SK-N-SH (cell line): ENCODE measurements around the gene VPS13C. TPM values are rescaled to one million over a fixed set of nuclear protein-coding genes. Genes with fewer than 3 reads are reported as not detected.

ENCODE experiments used
- CTCF ChIA-PET: fragments of 300-600, 350-600 bp; formaldehyde crosslinking; extraction: SDS; loops from one replicate; lab custom pipeline; 2021; lab: Yijun Ruan, JAX
- POLR2A ChIA-PET: fragments of 350-600 bp; sonication (Branson Sonifier 250); formaldehyde crosslinking; extraction: SDS; loops from one replicate; lab custom pipeline; 2020; ENCODE audit warnings: antibody characterized with exemption, inconsistent platforms; lab: Yijun Ruan, JAX
- DNase-seq: peaks from one replicate; pipeline ENCODE4 v3.0.0; 2012
- H2AFZ ChIP-seq: fragments of 200-600 bp; sonication (generic); 2 replicates; pipeline ENCODE4 v1.8.1; 2016; ENCODE audit warnings: antibody characterized with exemption, mild to moderate bottlenecking, low read depth
- H3F3A ChIP-seq: fragments of 200-600 bp; sonication (generic); replicated peaks from 2 replicates; pipeline ENCODE3; 2016; ENCODE audit warnings: antibody characterized with exemption, mild to moderate bottlenecking; ENCODE audit not compliant: insufficient read depth
- H3K27ac ChIP-seq, 2 experiments: fragments of 200-500 bp in 1 of 2; fragments of 200-600 bp in 1 of 2; sonication (Bioruptor generic) in 1 of 2; sonication (generic), shearing (Covaris generic) in 1 of 2; 2 replicates each; pipeline versions ENCODE4 v1.5.1 to v1.6.1; 2014 to 2016; ENCODE audit warnings: low read depth in 2 of 2, inconsistent platforms in 1 of 2, low read length in 1 of 2, mild to moderate bottlenecking in 1 of 2, mixed read lengths in 1 of 2
- H3K27me3 ChIP-seq: fragments of 200-600 bp; sonication (generic), shearing (Covaris generic); 2 replicates; pipeline ENCODE4 v1.6.1; 2016; ENCODE audit warnings: mixed run types; ENCODE audit not compliant: insufficient read depth
- H3K36me3 ChIP-seq, 2 experiments: fragments of 200-500 bp in 1 of 2; fragments of 200-600 bp in 1 of 2; sonication (Bioruptor generic) in 1 of 2; sonication (generic) in 1 of 2; replicated peaks in 1 of 2; 2 replicates each; pipeline versions ENCODE3 to v1.5.1; 2014 to 2016; ENCODE audit warnings: low read length in 1 of 2, mild to moderate bottlenecking in 1 of 2; ENCODE audit not compliant: insufficient read depth in 2 of 2, control insufficient read depth in 1 of 2
- H3K4me1 ChIP-seq, 2 experiments: fragments of 200-500 bp in 1 of 2; fragments of 200-600 bp in 1 of 2; sonication (Bioruptor generic) in 1 of 2; sonication (generic), shearing (Covaris generic) in 1 of 2; 2 replicates each; pipeline versions ENCODE4 v1.5.1 to v1.6.1; 2014 to 2016; ENCODE audit warnings: low read depth in 1 of 2, low read length in 1 of 2, mixed run types in 1 of 2; ENCODE audit not compliant: insufficient read depth in 2 of 2, control insufficient read depth in 1 of 2
- H3K4me2 ChIP-seq: fragments of 200-600 bp; sonication (generic), shearing (Covaris generic); 2 replicates; pipeline ENCODE4 v1.6.1; 2017; ENCODE audit warnings: mixed run types
- H3K4me3 ChIP-seq, 2 experiments: fragments of 200-500 bp in 1 of 2; fragments of 200-600 bp in 1 of 2; sonication (Bioruptor generic) in 1 of 2; sonication (generic), shearing (Covaris generic) in 1 of 2; 2 replicates each; pipeline versions ENCODE4 v1.5.1 to v1.8.1; 2014 to 2016; ENCODE audit warnings: low read depth in 2 of 2, inconsistent platforms in 1 of 2, low read length in 1 of 2, mild to moderate bottlenecking in 1 of 2, mixed read lengths in 1 of 2, moderate library complexity in 1 of 2
- H3K79me2 ChIP-seq: fragments of 200-600 bp; sonication (generic); 2 replicates; pipeline ENCODE4 v1.8.1; 2017; ENCODE audit warnings: mild to moderate bottlenecking; ENCODE audit not compliant: insufficient read depth
- H3K9ac ChIP-seq: fragments of 200-600 bp; sonication (generic); 2 replicates; pipeline ENCODE4 v1.6.1; 2017; ENCODE audit warnings: mixed run types
- H3K9me2 ChIP-seq: fragments of 200-600 bp; sonication (generic); 2 replicates; pipeline ENCODE4 v1.6.1; 2017; ENCODE audit warnings: mixed run types
- H3K9me3 ChIP-seq: fragments of 200-600 bp; sonication (generic); 2 replicates; pipeline ENCODE4 v1.6.1; 2017; ENCODE audit warnings: mixed run types, mild to moderate bottlenecking, moderate library complexity
- H4K20me1 ChIP-seq: fragments of 200-600 bp; sonication (generic); 2 replicates; pipeline ENCODE4 v1.6.1; 2017; ENCODE audit warnings: mild to moderate bottlenecking, mixed run types; ENCODE audit not compliant: insufficient read depth
- ELF1 ChIP-seq: IDR thresholded peaks from 2 replicates; pipeline ENCODE4 v1.4.0; 2012
- FOSL2 ChIP-seq: IDR thresholded peaks from 2 replicates; pipeline ENCODE4 v1.4.0; 2012; ENCODE audit warnings: low read depth, mild to moderate bottlenecking, moderate library complexity, borderline replicate concordance
- FOXJ3 ChIP-seq: sonication (generic); formaldehyde crosslinking; IDR thresholded peaks from 2 replicates; pipeline ENCODE4 v1.5.1; 2020; ENCODE audit warnings: mild to moderate bottlenecking, missing genetic modification reagents
- FOXM1 ChIP-seq: IDR thresholded peaks from 2 replicates; pipeline ENCODE4 v1.4.0; 2012; ENCODE audit warnings: low read depth, mild to moderate bottlenecking
- MAX ChIP-seq: IDR thresholded peaks from 2 replicates; pipeline ENCODE4 v1.4.0; 2012; ENCODE audit warnings: low read depth
- MEF2A ChIP-seq: IDR thresholded peaks from 2 replicates; pipeline ENCODE4 v1.4.0; 2012; ENCODE audit warnings: low read depth, borderline replicate concordance
- NFIC ChIP-seq: IDR thresholded peaks from 2 replicates; pipeline ENCODE4 v1.4.0; 2012; ENCODE audit warnings: borderline replicate concordance
- POLR2AphosphoS5 ChIP-seq: IDR thresholded peaks from 2 replicates; pipeline ENCODE4 v1.6.1; 2012; ENCODE audit warnings: low read depth, low read length
- RAD21 ChIP-seq: IDR thresholded peaks from 2 replicates; pipeline ENCODE4 v1.6.1; 2012; ENCODE audit warnings: mild to moderate bottlenecking, low read length
- RCOR1 ChIP-seq: fragments of 150-350 bp; IDR thresholded peaks from 2 replicates; pipeline ENCODE4 v1.6.1; 2017; ENCODE audit warnings: antibody characterized with exemption, low read length
- RXRA ChIP-seq: IDR thresholded peaks from 2 replicates; pipeline ENCODE4 v1.4.0; 2012; ENCODE audit warnings: low read depth, mild to moderate bottlenecking, borderline replicate concordance
- SMC3 ChIP-seq: IDR thresholded peaks from 2 replicates; pipeline ENCODE4 v1.6.1; 2012; ENCODE audit warnings: low read depth, low read length, improper control_type of control experiment
- TAF1 ChIP-seq: IDR thresholded peaks from 2 replicates; pipeline ENCODE4 v1.6.1; 2012; ENCODE audit warnings: low read depth, mild to moderate bottlenecking, low read length, moderate library complexity, borderline replicate concordance
- TCF12 ChIP-seq: IDR thresholded peaks from 2 replicates; pipeline ENCODE4 v1.4.0; 2012
- YY1 ChIP-seq: IDR thresholded peaks from 2 replicates; pipeline ENCODE4 v1.4.0; 2012; ENCODE audit warnings: low read depth, mild to moderate bottlenecking
- WGBS: methylation state at CpG from one replicate; pipeline ENCODE4 v1.1.6; 2017; ENCODE audit warnings: low lambda C conversion rate; 5-methylcytosine and 5-hydroxymethylcytosine counted together
- polyA plus RNA-seq, 3 experiments: library from polyadenylated mRNA; depleted of rRNA; stranded (reverse); fragments of >200 nt; gene quantifications; 2 replicates each; pipeline ENCODE4 v1.2.3, GENCODE V29; 2012
- TF ChIP-seq, protein P1 (sequence below): fragments of 150-350 bp; IDR thresholded peaks from 2 replicates; pipeline ENCODE4 v1.6.1; 2016; ENCODE audit warnings: mild to moderate bottlenecking, low read depth, low read length
- TF ChIP-seq, protein P2 (sequence below): IDR thresholded peaks from 2 replicates; pipeline ENCODE4; 2012
- TF ChIP-seq, protein P3 (sequence below): IDR thresholded peaks from 2 replicates; pipeline ENCODE4 v1.4.0; 2012; ENCODE audit warnings: low read depth, borderline replicate concordance

The VPS13C gene
- polyA plus RNA-seq, 1 of the 3 experiments (the other 2 are of a cell fraction), result 5.7 TPM

- no peak for TF ChIP-seq TAF1
- TF ChIP-seq, all 33 proteins: peak for 0
Observed at GRCh38 chr15:61892140-61892539, 168.1 kb downstream of the VPS13C start (continued).

- DNase-seq, result peak; percentile 5
- Histone ChIP-seq H3K9ac (no peak overlapping the region), H3F3A (no peaks in the 10 kb centered on the region), H2AFZ (no peak overlapping the region), H3K9me3 (no peaks in the 10 kb centered on the region), H3K27ac (no peak overlapping the region)
- 77% methylated on average over 2 of the region's 2 CpGs for WGBS
- TF ChIP-seq RXRA (no peak), FOSL2 (no peak), ELF1 (no peak), TCF12 (no peak), RAD21 (no peak), FOXJ3 (CRISPR knock-in tag) (no peak), POLR2AphosphoS5 (no peak), SMC3 (no peak), YY1 (no peak), FOXM1 (no peak), MAX (no peak), RCOR1 (no peak), NFIC (no peak), MEF2A (no peak)
- TF ChIP-seq, protein P1, sequence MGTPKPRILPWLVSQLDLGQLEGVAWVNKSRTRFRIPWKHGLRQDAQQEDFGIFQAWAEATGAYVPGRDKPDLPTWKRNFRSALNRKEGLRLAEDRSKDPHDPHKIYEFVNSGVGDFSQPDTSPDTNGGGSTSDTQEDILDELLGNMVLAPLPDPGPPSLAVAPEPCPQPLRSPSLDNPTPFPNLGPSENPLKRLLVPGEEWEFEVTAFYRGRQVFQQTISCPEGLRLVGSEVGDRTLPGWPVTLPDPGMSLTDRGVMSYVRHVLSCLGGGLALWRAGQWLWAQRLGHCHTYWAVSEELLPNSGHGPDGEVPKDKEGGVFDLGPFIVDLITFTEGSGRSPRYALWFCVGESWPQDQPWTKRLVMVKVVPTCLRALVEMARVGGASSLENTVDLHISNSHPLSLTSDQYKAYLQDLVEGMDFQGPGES, result no peak
- TF ChIP-seq, protein P2, sequence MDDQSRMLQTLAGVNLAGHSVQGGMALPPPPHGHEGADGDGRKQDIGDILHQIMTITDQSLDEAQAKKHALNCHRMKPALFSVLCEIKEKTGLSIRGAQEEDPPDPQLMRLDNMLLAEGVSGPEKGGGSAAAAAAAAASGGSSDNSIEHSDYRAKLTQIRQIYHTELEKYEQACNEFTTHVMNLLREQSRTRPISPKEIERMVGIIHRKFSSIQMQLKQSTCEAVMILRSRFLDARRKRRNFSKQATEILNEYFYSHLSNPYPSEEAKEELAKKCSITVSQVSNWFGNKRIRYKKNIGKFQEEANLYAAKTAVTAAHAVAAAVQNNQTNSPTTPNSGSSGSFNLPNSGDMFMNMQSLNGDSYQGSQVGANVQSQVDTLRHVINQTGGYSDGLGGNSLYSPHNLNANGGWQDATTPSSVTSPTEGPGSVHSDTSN, result no peak
- TF ChIP-seq, protein P3, sequence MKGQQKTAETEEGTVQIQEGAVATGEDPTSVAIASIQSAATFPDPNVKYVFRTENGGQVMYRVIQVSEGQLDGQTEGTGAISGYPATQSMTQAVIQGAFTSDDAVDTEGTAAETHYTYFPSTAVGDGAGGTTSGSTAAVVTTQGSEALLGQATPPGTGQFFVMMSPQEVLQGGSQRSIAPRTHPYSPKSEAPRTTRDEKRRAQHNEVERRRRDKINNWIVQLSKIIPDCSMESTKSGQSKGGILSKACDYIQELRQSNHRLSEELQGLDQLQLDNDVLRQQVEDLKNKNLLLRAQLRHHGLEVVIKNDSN, result no peak
- TF ChIP-seq, all 33 proteins: peak for 0
- no peaks in the 10 kb centered on the region for H4K20me1 ChIP-seq
- H3K27me3 ChIP-seq, result no peaks in the 10 kb centered on the region
- CTCF ChIA-PET, result no interaction called here
- H3K4me2 ChIP-seq, result no peak overlapping the region
- H3K4me1 ChIP-seq, result no peaks in the 10 kb centered on the region; a peak in 1 of 4 replicates
- no peaks in the 10 kb centered on the region for H3K9me2 ChIP-seq
- POLR2A ChIA-PET, result no interaction called here
- no peaks in the 10 kb centered on the region for H3K79me2 ChIP-seq
- no peak overlapping the region for H3K4me3 ChIP-seq
- H3K36me3 ChIP-seq, result peaks cover 41 to 71% of the 10 kb centered on the region in 2 experiments
Observed at GRCh38 chr15:61890106-61890505, 170.1 kb downstream of the VPS13C start.
